Measurements from ENCODE around the gene MRAP2. TPM values are rescaled to one million over a fixed set of nuclear protein-coding genes. Genes with fewer than 3 reads are reported as not detected.

Gene MRAP2
- total RNA-seq, 1 experiment from 2014 or later, result 4.9 TPM

DNA sequence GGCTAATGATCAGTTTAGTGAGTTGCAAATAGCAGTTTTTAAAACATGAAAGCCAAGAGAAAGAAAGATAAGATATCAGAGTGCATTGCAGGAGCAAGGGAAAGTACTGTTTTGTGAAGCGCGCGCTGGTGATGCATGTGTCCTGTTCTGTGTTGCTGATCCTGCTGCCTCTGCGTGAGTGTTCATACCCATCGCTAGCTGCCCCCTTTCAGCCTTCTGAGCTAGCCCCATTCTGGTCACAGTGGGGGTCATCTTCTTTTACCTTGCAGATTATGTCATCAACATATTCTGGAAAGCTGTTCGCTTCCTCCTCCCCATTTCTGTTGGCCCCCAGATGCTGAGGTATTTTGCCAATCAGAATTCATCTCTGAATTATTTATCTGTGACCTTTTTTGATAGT lies 1.9 kb downstream of the MRAP2 start:
- peak overlapping the region; percentile 73 for H3K4me3 Mint-ChIP-seq
- peaks cover 32% of the 10 kb centered on the region for H3K27me3 Mint-ChIP-seq (ENCODE audit: low read depth)
- TF ChIP-seq, protein P1, sequence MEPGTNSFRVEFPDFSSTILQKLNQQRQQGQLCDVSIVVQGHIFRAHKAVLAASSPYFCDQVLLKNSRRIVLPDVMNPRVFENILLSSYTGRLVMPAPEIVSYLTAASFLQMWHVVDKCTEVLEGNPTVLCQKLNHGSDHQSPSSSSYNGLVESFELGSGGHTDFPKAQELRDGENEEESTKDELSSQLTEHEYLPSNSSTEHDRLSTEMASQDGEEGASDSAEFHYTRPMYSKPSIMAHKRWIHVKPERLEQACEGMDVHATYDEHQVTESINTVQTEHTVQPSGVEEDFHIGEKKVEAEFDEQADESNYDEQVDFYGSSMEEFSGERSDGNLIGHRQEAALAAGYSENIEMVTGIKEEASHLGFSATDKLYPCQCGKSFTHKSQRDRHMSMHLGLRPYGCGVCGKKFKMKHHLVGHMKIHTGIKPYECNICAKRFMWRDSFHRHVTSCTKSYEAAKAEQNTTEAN (CRISPR knock-in tag; IDR thresholded peaks at IDR 0.05), result no peak
- ATAC-seq (no peak), DNase-seq (ENCODE audit: low spot score) (no peak)
- H3K9me3 Mint-ChIP-seq, result peaks cover 46% of the 10 kb centered on the region
- H3K36me3 Mint-ChIP-seq, result peaks cover 39% of the 10 kb centered on the region
- peaks cover 30% of the 10 kb centered on the region for H3K4me1 Mint-ChIP-seq
- CTCF ChIA-PET, result interaction anchor here (0.7 kb wide), 1 partner anchor 17 kb away, joined by 3 read pairs; no protein-coding TSS in a partner anchor
- no peak overlapping the region for H3K27ac Mint-ChIP-seq
- POLR2A ChIA-PET, result no interaction called here

DNA sequence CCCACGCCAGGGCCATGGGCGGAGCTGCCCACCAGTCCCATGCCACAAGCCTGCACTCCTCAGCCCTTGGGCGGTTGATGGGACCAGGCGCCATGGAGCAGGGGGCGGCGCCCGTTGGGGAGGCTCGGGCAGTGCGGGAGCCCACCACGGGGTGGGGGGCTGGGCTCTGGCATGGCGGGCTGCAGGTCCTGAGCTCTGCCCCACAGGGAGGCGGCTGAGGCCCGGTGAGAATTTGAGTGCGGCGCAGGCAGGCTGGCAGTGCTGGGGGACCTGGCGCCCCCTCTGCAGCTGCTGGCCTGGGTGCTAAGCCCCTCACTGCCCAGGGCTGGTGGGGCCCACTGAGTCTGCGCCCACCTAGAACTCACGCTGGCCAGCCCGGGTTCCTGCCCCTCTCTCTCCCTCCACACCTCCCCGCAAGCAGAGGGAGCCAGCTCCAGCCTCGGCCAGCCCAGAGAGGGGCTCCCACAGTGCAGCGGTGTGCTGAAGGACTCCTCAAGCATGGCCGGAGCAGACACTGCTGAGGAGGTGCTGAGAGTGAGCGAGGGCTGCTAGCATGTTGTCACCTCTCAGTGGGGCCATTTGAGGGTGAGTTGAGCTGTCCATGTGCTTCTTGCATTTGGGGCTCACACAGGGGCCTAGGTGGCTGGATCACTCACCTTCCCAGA lies 4.0 kb downstream of the MRAP2 start:
- ChIA-PET CTCF (no interaction called here), POLR2A (no interaction called here)
- Mint-ChIP-seq H3K27me3 (ENCODE audit: low read depth) (peaks cover 23% of the 10 kb centered on the region), H3K4me1 (peaks cover 26% of the 10 kb centered on the region), H3K9me3 (peaks cover 53% of the 10 kb centered on the region), H3K36me3 (peaks cover 53% of the 10 kb centered on the region), H3K27ac (no peak overlapping the region), H3K4me3 (no peak overlapping the region)
- DNase-seq (ENCODE audit: low spot score) (no peak), ATAC-seq (no peak)
- TF ChIP-seq FOXP1 (CRISPR knock-in tag; IDR thresholded peaks at IDR 0.05; ENCODE audit: borderline replicate concordance), result peak; percentile 42; the same call in 1 of the 2 replicates
- TF ChIP-seq, protein P2, sequence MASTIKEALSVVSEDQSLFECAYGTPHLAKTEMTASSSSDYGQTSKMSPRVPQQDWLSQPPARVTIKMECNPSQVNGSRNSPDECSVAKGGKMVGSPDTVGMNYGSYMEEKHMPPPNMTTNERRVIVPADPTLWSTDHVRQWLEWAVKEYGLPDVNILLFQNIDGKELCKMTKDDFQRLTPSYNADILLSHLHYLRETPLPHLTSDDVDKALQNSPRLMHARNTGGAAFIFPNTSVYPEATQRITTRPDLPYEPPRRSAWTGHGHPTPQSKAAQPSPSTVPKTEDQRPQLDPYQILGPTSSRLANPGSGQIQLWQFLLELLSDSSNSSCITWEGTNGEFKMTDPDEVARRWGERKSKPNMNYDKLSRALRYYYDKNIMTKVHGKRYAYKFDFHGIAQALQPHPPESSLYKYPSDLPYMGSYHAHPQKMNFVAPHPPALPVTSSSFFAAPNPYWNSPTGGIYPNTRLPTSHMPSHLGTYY (CRISPR knock-in tag; IDR thresholded peaks at IDR 0.05), result no peak
- TF ChIP-seq, protein P3, sequence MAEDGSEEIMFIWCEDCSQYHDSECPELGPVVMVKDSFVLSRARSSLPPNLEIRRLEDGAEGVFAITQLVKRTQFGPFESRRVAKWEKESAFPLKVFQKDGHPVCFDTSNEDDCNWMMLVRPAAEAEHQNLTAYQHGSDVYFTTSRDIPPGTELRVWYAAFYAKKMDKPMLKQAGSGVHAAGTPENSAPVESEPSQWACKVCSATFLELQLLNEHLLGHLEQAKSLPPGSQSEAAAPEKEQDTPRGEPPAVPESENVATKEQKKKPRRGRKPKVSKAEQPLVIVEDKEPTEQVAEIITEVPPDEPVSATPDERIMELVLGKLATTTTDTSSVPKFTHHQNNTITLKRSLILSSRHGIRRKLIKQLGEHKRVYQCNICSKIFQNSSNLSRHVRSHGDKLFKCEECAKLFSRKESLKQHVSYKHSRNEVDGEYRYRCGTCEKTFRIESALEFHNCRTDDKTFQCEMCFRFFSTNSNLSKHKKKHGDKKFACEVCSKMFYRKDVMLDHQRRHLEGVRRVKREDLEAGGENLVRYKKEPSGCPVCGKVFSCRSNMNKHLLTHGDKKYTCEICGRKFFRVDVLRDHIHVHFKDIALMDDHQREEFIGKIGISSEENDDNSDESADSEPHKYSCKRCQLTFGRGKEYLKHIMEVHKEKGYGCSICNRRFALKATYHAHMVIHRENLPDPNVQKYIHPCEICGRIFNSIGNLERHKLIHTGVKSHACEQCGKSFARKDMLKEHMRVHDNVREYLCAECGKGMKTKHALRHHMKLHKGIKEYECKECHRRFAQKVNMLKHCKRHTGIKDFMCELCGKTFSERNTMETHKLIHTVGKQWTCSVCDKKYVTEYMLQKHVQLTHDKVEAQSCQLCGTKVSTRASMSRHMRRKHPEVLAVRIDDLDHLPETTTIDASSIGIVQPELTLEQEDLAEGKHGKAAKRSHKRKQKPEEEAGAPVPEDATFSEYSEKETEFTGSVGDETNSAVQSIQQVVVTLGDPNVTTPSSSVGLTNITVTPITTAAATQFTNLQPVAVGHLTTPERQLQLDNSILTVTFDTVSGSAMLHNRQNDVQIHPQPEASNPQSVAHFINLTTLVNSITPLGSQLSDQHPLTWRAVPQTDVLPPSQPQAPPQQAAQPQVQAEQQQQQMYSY (CRISPR knock-in tag; IDR thresholded peaks at IDR 0.05), result no peak
- TF ChIP-seq, protein P4, sequence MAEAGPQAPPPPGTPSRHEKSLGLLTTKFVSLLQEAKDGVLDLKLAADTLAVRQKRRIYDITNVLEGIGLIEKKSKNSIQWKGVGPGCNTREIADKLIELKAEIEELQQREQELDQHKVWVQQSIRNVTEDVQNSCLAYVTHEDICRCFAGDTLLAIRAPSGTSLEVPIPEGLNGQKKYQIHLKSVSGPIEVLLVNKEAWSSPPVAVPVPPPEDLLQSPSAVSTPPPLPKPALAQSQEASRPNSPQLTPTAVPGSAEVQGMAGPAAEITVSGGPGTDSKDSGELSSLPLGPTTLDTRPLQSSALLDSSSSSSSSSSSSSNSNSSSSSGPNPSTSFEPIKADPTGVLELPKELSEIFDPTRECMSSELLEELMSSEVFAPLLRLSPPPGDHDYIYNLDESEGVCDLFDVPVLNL (CRISPR knock-in tag; IDR thresholded peaks at IDR 0.05; ENCODE audit: borderline replicate concordance, low read depth), result no peak
- no peak for TF ChIP-seq ZNF121 (CRISPR knock-in tag; IDR thresholded peaks at IDR 0.05)
- no peak for TF ChIP-seq GTF2I (CRISPR knock-in tag; conservative IDR thresholded peaks at IDR 0.05)
- TF ChIP-seq TEAD1 (CRISPR knock-in tag; IDR thresholded peaks at IDR 0.05), result no peak
- TF ChIP-seq ETV6 (CRISPR knock-in tag; IDR thresholded peaks at IDR 0.05), result no peak

DNA sequence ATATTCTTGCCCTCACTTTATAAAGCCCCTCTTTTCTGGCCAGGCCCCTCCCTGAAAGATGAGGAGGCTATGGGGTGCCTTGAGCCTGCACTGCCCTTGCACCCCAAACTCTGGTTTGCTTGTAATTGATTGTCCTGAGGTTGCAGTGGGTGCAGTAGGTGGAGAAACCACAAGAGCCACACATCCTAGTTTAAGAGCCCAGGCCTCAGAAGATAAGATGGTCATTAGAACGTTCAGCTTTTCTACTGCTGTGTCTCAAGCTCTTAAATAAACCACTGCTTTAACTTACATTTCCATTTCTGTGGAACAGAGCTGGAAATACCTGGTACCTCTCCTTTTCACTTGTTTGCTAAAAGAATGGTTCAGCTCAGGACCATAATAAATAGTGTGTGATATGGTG lies 9.0 kb downstream of the MRAP2 start:
- Mint-ChIP-seq H3K9me3 (peaks cover 45% of the 10 kb centered on the region), H3K27ac (no peak overlapping the region), H3K27me3 (ENCODE audit: low read depth) (no peaks in the 10 kb centered on the region), H3K36me3 (peaks cover 40% of the 10 kb centered on the region), H3K4me1 (0 out of 2 replicates have a peak, but pooled peaks cover 2% of the 10 kb centered on the region), H3K4me3 (no peak overlapping the region)
- ChIA-PET POLR2A (no interaction called here), CTCF (no interaction called here)
- DNase-seq (ENCODE audit: low spot score), result no peak
- ATAC-seq, result no peak
- no peak for TF ChIP-seq ATF1 (CRISPR knock-in tag; IDR thresholded peaks at IDR 0.05)
- TF ChIP-seq TP53 (CRISPR knock-in tag; IDR thresholded peaks at IDR 0.05), result no peak
- TF ChIP-seq, protein P5, sequence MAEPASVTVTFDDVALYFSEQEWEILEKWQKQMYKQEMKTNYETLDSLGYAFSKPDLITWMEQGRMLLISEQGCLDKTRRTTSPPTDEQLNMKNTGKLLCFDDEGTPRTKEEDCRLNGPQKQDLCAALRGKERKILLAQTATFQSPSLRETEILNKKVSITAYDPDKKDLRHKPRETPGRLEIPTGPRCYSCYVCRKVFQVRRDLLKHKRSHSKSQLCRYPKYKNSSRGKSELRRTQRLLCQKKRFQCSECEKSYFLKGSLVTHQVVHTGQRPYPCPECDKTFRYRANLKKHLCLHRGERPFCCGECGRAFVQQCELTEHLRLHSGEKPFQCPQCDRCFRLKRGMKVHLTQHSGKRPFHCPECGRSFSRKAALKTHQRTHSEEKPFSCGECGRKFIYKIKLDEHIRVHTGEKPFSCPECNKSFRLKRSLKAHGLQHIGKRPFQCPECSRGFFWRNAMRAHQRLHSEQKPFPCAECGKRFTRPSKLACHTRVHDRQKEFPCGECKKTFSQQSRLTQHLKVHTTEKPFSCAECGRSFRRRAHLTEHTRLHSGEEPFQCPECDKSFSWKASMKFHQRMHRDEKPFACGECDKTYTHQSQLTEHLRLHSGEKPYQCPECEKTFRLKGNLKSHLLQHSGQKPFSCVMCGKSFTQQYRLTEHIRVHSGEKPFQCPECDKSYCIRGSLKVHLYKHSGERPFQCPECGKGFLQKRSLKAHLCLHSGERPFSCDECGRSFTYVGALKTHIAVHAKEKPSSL (CRISPR knock-in tag; conservative IDR thresholded peaks at IDR 0.05), result no peak
- TF ChIP-seq RORB (CRISPR knock-in tag; IDR thresholded peaks at IDR 0.05), result no peak
- TF ChIP-seq, protein P6, sequence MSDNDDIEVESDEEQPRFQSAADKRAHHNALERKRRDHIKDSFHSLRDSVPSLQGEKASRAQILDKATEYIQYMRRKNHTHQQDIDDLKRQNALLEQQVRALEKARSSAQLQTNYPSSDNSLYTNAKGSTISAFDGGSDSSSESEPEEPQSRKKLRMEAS (CRISPR knock-in tag; IDR thresholded peaks at IDR 0.05), result no peak
- TF ChIP-seq, protein P7, sequence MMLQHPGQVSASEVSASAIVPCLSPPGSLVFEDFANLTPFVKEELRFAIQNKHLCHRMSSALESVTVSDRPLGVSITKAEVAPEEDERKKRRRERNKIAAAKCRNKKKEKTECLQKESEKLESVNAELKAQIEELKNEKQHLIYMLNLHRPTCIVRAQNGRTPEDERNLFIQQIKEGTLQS (CRISPR knock-in tag; conservative IDR thresholded peaks at IDR 0.05), result no peak
- no peak for TF ChIP-seq SMAD4 (CRISPR knock-in tag; IDR thresholded peaks at IDR 0.05)
- TF ChIP-seq ZNF416 (CRISPR knock-in tag; IDR thresholded peaks at IDR 0.05), result no peak

All from WTC11 (cell line).